Measurements from ENCODE around the gene ZMYND19. TPM values are rescaled to one million over a fixed set of nuclear protein-coding genes. Genes with fewer than 3 reads are reported as not detected.
"Not testable (repeated sequence)": the region's sequence is repeated elsewhere in the genome, so short reads cannot be mapped to it uniquely, and the experiment has no call there.

Gene ZMYND19
- polyA plus RNA-seq, 3 donors: 7.6 to 13.7 (median 12.9) TPM

GRCh38 chr9:137602661-137603060 is 12.3 kb upstream of the ZMYND19 start:
- WGBS, 3 donors: 8 to 19% (median 14%) methylated on average over 3 of the region's 3 CpGs
- H3K27ac ChIP-seq (ENCODE audit: low read depth, low read length): no peak overlapping the region

DNA sequence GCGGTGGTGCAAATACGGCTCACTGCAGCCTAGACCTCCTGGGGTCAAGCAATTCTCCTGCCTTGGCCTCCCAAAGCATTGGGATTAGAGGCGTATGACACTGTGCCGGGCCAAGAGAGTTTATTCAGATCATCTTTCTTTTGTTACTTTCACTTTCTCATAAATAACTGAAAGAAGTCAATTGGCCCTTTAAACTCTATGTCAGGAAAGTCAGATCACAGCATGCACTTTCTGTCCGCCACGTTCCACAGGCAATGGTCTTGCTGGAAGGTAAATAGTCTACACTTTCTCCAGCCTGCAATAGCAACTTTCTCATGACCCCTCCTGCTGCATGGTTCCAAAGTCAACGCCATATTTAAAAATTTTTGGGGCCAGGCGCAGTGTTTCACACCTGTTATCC is 8.6 kb upstream of the ZMYND19 start:
- H3K27ac ChIP-seq (ENCODE audit: low read depth, low read length): no peak overlapping the region
- 77 to 82% (median 82%) methylated on average over 8 of the region's 8 CpGs for WGBS, 3 donors

DNA sequence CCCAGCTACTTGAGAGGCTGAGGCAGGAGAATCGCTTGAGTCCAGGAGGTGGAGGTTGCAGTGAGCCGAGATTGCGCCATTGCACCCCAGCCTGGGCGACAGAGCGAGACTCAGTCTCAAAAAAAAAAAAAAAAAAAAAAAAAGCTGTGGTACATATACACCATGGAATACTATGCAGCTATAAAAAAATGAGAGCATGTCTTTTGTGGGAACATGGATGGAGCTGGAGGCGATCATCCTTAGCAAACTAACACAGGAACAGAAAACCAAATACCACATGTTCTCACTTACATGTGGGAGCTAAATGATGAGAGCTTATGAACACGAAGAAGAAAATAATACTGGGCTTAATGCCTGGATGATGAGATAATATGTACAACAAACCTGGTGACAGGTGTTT is 6.3 kb upstream of the ZMYND19 start:
- not testable (repeated sequence) for H3K27ac ChIP-seq (ENCODE audit: low read depth, low read length)
- WGBS, 3 donors: 85 to 98% (median 89%) methylated on average over 7 of the region's 7 CpGs

- 30 to 82% (median 78%) methylated on average over 12 of the region's 12 CpGs for WGBS, 3 donors
- H3K27ac ChIP-seq (ENCODE audit: low read depth, low read length): no peak overlapping the region
These were observed 2.9 kb upstream of the ZMYND19 start for GRCh38 chr9:137593176-137593575.

- WGBS, 3 donors: 38 to 63% (median 61%) methylated on average over 7 of the region's 7 CpGs
- no peak overlapping the region for H3K27ac ChIP-seq (ENCODE audit: low read depth, low read length)
These were observed 2.5 kb upstream of the ZMYND19 start for GRCh38 chr9:137592767-137593166.

GRCh38 chr9:137590123-137590468 is 216 bp downstream of the ZMYND19 start:
- no peak overlapping the region for H3K27ac ChIP-seq (ENCODE audit: low read depth, low read length)
- WGBS, 3 donors: 0 to 1% (median 1%) methylated on average over 24 to 61 of the region's 61 CpGs

DNA sequence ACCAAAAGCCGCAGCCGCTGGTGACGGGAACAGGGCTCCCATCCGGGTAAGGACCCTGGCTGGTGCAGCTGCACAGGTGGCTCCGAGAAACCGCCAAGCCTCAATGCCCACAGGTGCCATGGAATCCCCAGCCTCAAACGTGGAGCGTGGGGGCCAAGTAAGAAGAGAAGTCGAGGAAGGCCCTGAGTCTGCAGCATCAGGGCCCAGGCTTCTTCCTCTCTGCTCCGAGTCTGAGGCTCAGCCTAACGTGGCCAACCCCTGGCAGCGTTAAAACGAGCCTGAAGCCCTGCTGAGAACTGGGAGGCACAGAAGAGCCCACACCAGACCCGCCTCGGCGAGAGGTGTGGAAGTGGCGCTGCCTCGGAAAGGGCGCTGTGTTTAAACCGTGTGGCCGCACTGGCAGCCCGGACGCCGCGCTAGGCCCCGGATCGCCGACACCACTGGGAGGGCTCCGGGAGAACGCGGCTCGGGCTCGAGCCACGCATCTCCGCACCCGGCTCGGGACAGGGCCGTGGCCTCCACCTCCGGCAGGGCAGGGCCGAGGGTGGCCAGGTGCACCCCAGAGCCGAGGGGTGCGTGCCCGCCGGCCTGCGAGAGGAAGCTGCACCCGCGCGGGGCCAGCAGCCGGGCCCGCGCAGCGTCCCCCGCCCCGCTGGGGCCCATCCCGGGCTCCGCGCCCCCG is 730 bp downstream of the ZMYND19 start:
- H3K27ac ChIP-seq (ENCODE audit: low read depth, low read length): no peak overlapping the region
- WGBS, 3 donors: 8 to 9% (median 8%) methylated on average over 43 to 58 of the region's 58 CpGs

DNA sequence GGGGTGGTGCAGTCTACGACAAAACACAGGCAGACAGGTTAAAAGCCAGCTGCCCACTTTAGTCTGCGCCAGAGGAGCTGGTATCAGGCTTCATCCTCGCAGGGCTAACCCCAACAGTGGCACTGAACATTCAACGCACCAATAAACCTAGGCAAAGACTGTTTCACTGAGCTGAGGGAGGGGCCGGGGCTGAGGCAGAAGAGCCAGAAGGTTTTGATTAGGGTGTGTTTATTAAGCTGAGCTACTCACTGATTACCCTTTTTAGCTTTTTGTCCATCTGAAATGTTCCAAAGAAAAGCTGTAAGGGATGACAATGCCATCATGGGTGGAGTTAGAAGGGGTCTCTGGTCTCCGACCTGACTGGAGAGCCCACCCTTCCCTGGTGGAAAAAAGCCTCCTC is 1.4 kb downstream of the ZMYND19 start:
- 85 to 93% (median 92%) methylated on average over 6 of the region's 6 CpGs for WGBS, 3 donors
- H3K27ac ChIP-seq (ENCODE audit: low read depth, low read length): no peak overlapping the region

- 88 to 89% (median 88%) methylated on average over 13 of the region's 13 CpGs for WGBS, 3 donors
- no peak overlapping the region for H3K27ac ChIP-seq (ENCODE audit: low read depth, low read length)
These were observed 2.0 kb downstream of the ZMYND19 start for GRCh38 chr9:137588311-137588710.

DNA sequence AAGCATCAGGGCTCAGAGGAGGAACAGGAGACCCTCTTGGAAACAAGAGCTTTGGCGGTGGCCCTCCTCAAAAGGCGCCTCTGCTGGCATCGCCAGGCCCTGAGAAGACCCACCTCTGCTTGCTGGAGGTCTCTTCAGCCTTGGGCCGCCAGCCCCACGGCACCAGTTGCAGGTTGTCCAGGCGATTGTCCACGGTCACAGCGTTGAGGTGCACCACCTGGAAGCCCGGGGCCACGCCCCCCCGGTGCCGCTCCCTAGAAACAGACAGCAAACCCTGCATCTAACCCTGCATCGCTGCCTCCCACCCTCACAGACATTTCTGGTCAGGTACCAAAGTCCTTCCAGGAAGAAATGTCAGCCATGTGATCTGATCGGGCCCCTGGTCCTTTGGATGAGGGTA is 3.5 kb downstream of the ZMYND19 start:
- H3K27ac ChIP-seq (ENCODE audit: low read depth, low read length): no peak overlapping the region
- 94 to 97% (median 96%) methylated on average over 14 of the region's 14 CpGs for WGBS, 3 donors

GRCh38 chr9:137583957-137584356 is 6.4 kb downstream of the ZMYND19 start:
- 79 to 85% (median 83%) methylated on average over 8 of the region's 8 CpGs for WGBS, 3 donors
- H3K27ac ChIP-seq (ENCODE audit: low read depth, low read length): no peak overlapping the region

- H3K27ac ChIP-seq (ENCODE audit: low read depth, low read length): no peak overlapping the region
- 86 to 89% (median 86%) methylated on average over 14 of the region's 14 CpGs for WGBS, 3 donors
These were observed 7.0 kb downstream of the ZMYND19 start for GRCh38 chr9:137583347-137583746.

DNA sequence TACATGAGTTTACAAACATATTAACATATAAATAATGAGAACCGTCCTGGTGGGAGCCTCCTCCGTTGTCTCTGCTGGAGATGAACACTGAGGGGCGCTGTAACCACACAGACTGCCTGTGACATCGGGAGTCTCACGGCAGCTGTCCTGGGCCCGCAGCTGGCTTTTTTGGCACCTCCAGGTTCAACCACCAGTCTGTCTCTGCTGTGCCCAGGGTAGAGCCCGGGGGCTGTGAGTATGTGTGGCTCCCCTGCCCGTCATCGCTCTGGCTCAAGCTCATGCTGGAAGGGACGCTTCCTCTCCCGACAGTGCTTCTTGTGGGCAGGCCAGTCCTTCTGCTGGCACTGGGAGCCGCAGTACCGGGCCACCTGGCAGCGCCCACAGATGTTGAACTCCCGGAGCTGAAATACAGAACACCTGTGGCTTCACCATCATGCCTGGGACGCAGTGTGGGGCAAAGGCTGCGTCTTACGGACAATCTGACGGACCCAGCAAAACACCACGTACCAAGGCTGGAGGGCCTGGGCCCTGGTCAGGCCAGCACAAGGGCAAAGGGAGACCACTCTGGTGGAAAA is 7.9 kb downstream of the ZMYND19 start:
- no peak overlapping the region for H3K27ac ChIP-seq (ENCODE audit: low read depth, low read length)
- WGBS, 3 donors: 66 to 85% (median 82%) methylated on average over 20 of the region's 20 CpGs

DNA sequence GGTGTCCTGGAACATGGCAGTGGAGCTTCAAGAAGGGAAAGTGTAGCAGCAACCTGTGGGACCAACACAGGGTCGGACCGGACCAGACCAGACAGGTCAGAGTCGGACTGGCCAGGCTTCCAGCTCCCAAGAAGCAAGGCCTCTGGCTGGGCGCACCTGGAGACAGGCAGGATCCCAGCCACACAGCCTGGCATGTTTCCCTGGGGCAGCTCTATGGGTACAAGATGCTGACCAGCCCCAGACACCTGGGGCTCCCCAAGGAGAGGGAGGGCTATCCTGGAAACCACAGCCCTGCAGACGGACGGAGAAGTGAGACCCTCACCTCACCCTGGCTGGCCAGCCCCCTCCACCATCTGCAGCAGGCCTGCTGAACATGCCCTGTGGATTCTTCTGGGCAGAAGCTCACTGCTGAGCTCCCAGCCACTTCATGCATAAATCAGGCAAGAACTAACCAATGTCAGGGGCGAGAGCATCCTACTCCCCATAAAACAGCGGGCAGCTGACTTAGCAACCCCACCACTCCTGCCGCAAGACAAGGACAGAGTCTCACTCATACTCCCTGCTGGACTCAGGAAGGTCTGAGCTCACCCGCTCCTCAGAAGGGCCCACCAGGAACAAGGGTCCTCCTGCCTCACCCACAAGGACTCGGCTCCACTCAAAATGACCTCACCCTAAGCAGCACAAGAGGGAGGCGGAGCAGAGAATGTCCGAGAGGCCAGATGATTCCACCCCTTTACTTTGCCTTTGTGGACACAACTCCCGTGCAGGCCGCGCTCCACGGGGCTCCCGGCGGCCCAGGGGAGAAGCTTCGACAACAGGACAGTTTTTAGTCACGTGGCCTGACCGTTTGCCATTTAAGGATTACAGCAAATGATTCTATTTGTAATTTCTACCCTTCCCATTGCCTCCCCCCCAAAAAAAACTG is 8.7 kb downstream of the ZMYND19 start:
- WGBS, 3 donors: 85 to 92% (median 92%) methylated on average over 22 of the region's 22 CpGs

DNA sequence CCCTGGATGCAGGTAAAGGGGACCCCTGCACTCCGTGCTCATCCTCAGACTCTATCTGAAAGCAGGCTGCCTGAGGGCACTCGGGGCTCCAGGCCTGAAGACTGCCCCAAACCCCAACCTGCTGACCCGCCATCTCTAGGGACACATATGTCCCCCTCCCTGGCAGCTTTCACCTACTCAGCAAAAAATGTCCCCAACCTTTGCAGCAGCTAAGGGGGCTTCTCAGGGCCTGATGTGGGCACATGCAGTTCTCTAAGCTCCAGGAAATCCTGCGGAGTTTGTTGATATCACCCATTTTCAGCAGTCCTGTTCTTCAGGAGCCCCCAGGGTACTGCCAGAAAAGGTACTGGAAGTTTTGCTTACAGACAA is 9.4 kb downstream of the ZMYND19 start:
- H3K27ac ChIP-seq (ENCODE audit: low read depth, low read length): no peak overlapping the region
- WGBS, 3 donors: 94 to 99% (median 96%) methylated on average over 4 of the region's 4 CpGs

More for the DNA sequence above, 8.7 kb downstream of the ZMYND19 start:
- H3K27ac ChIP-seq (ENCODE audit: low read depth, low read length): no peak overlapping the region

GRCh38 chr9:137580209-137580953 is 9.9 kb downstream of the ZMYND19 start:
- 84 to 87% (median 87%) methylated on average over 23 of the region's 23 CpGs for WGBS, 3 donors
- no peak overlapping the region for H3K27ac ChIP-seq (ENCODE audit: low read depth, low read length)

DNA sequence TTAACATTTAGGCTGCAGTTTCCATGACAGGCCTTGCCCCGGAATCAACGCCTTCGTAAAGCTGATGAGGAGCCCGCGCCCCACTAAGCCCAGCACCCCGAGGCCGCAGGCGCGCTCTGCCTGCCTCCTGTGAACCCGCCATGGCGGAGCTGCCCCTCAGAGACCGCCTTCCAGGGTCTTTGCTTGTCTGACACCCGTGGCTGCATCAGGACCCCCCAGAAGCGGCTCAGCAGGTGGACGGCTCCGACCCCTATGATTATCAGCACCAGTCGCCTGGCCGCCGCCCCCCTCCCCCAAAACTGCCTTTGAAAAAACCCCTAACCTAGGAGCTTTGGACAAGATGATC is 11.1 kb downstream of the ZMYND19 start:
- 30 to 41% (median 36%) methylated on average over 19 of the region's 19 CpGs for WGBS, 3 donors
- H3K27ac ChIP-seq (ENCODE audit: low read depth, low read length): no peak overlapping the region

DNA sequence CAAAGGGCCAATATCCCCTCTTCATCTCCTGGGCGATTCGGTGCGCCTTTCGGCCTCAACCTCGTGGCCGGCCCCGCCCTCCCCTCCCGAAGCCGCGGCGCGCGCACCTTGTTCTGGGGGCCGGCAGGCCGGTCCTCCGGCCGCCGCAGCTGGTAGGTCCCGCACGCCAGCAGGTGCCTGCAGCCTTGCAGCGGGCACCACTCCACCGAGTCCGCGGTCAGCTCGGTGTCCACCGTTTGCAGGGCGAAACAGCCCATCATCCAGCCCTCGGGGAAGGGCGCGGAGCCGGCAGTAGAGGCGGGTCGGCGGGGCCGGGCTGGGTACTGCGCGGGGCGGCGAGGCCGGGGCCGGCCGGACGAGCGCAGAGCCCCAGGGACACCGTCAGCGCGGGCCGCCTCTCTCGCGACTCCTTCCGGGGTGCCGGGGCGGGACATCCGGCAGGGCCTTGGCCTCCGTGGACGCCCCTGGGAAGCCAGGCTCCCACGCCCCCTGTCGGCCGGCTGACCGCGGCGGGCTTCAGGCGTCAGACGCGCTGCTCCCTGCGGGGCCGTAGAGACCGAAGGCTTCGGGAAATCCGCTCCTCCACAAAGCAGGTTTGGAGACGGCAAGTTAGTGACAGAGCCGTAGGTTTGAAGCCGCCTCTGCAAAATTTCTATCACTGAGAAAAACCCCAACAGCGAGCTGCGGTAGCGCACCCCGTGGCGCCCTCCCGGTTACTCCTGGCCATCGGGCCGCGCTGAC is 11.6 kb downstream of the ZMYND19 start, which contains the start of gene DPH7:
Gene DPH7, minus strand, starts transcription at position 408 of the 741 bp plus-strand sequence. Its CDS starts 148 bp downstream, at position 260.
- 1 to 2% (median 1%) methylated on average over 81 to 82 of the region's 82 CpGs for WGBS, 3 donors
- H3K27ac ChIP-seq (ENCODE audit: low read depth, low read length): no peak within 1 kb of the TSS
